Stimulated activated CD4-positive, alpha-beta T cell treated with anti-CD3 and anti-CD28 coated beads, Interleukin-2, amount 100 ng/mL, for 4 hours (primary cell): ENCODE measurements around the gene RASSF8.

Experiments used
- DNase-seq: peaks from one replicate; pipeline ENCODE4 v3.0.0-alpha.2; 2020; ENCODE audit warnings: low read depth

Gene RASSF8

DNA sequence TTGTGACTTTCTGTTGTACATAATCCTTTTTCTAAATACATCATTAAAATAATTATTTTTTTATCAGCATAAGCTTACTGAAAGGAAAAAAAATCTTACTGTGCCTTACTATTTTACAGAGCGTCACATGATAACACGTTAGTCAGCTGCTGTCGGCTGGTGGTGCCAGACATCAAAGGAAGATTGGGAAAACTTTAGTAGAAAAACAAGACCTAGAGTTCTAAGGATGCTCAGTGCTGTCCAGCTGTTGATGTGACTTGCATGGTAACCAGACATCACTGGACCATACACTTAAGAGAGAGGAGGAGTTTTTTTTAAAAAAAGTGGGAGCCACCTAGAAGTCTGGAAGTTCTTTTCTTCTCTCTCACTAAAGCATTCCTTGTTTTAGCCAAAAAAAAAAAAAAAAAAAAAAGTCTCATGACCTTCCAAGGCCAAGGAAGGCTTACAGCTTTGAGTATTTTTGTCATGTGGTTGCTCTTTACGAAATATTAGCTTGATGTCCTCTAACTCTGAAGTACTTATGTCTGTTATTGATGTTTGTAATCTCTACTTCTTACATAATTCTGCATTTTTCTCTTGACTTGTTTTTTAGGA is 4.5 kb downstream of the RASSF8 start:
- no peak for DNase-seq

DNA sequence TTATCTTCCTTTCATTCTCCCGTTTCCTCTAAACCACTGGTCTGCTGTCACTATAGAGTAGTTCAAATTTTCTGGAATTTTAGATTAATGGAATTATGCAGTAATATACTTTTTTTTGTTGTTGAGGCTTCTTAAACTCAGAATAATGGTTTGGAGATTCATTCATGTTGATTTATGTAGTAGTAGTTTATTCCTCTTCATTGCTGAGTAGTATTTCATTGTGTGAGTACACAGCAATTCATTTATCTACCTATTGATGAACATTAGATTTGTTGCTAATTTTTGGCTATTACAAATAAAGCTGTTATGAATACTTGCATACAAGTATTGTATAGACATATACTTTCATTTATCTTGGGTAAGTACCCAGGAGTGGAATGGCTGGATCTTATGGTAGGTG is 7.2 kb downstream of the RASSF8 start:
- DNase-seq: no peak

DNA sequence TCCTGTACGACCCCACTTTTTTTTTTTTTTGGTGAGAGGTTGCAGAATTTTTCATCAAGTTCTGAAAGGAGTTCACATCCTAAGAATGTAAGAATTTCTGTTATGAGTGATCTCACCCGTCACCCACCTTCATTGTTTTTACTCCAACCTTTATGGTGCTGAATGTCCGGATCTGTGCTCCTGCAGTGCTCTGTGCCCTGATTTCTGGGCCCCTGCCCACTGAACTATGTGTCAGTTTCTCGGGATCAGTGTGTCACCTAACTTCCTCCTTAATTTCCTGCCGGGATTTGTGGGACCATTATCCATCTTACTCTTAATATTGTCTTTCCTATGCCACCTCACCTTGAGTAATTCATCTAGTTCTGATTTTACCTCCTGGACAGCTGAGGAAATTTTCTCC is 11.6 kb downstream of the RASSF8 start:
- DNase-seq: no peak

DNA sequence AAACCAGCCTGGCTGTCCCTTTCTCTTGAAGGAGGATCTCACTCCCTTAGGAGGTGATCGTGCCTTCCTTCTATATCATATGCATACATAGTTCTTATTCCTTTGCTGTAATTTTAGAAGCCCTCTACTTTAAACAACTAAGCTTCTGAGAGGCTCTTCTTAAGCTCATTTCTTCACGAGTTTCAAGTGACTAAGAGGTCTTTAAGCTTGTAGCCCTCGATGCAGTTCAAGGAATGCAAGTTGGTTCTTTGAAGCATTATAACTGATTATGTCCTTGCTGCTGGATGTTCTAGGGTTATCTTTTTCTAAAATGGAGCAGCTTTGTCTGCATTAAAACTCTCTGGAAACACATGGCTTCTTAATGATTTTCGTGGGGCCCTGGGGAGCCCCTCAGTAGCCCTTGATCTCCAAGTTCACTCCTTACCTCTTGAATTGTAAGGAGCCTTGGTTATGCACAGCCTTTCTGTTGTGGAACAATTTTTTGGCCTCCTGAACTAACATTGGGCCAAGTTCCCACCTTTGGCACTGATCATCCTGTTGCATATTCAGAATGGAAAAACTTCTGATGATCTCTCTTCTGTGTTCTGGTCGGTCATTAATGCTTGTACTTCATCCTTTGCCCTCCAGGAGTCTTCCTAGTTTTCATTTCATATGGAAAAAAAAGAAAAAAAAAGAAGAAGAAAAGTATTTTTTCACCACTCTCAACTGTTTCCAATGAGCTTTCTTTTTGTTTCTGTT is 12.6 kb downstream of the RASSF8 start:
- DNase-seq: no peak

DNA sequence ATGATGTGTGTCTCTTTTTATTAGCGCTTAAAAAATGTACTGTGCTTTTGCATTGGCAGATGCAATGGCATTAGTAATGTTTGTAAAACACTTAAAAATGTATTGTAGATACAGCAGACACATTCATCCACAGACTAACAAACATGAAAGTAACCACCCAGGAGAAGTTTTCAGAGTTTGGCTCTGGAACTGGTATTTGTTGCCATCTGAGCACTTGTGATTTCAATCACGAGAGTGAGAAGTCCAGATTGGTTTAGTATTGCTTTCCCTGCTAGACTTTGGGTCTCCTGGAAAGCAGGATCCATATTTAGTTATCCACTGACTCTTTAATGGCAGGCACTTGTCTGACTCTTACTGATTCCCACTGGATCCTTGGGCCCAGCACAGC is 13.2 kb downstream of the RASSF8 start:
- DNase-seq: no peak

DNA sequence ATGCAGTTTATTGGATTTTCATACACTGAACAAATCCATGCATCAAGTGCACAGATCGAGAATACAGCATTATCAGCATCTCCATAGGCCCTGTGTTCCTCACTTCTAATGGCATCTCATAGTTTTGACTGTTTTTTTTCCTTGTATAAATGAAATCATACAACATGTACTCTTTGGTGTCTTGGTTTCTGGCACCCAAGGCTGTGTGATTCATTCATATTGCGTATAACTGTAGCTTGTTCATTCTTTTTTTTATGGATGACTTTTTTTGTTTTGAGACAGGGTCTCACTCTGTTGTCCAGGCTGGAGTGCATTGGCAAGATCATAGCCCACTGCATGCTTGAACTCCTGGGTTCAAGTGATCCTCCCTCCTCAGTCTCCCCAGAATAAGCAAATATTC is 14.3 kb downstream of the RASSF8 start:
- DNase-seq: no peak

GRCh38 chr12:25975179-25975578 is 16.7 kb downstream of the RASSF8 start:
- DNase-seq: no peak

DNA sequence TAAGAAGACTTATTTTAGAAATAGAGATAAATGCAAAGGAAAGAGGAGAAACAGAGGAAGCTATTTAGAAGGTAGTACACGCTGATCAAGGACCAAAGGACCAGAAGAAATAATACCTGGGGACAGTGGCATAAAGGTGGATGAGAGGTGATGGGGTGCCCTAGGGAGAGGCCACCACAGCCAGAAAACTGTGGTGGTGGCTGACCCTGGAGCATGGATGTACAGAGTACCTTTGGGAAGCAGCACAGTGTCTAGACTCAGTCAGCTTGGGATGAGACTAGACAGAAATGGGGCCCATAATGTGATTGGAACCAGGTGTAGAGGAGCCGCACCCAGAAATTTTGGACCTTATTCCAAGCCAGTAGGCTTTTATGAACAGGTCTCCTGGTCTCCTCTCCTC is 17.2 kb downstream of the RASSF8 start:
- no peak for DNase-seq

DNA sequence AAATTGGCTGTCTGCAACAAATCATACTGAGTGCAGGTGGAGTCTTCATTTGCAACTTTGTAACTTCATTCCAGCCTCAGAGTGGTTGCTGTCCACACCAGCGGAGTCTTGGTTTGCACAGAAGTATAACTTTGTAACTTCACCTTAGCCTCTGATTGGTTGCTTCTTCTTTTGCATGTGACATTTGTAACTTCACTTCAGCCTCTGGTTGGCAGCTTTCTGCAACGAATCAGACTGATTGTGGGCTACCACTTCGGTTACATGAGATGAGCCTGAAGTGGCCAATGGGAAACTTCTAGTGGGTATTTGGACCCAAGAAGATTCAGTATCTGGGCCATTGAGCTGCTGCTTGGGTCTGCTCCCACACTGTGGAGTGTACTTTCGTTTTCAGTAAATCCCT is 17.8 kb downstream of the RASSF8 start:
- DNase-seq: no peak

GRCh38 chr12:25977047-25977446 is 18.6 kb downstream of the RASSF8 start:
- no peak for DNase-seq

DNA sequence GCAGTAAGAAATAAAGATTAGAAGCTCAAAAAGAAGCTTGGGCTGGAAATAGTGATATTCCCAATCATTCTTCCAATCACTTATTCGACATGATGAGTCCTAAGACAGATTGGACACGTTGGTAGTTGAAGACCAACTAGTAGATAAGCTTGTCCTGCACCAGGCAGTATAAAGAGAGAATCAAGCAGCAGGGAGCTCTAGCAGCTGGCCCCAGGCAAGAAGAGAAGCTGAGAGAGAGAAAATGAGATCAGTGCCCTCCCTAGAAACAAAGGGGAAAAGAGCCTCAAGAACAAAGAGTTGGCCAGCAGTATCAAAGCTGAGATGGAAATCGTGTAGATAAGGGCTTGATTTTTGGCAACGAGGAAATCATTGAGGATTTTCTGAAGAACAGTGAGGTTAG is 20.6 kb downstream of the RASSF8 start:
- DNase-seq: no peak

DNA sequence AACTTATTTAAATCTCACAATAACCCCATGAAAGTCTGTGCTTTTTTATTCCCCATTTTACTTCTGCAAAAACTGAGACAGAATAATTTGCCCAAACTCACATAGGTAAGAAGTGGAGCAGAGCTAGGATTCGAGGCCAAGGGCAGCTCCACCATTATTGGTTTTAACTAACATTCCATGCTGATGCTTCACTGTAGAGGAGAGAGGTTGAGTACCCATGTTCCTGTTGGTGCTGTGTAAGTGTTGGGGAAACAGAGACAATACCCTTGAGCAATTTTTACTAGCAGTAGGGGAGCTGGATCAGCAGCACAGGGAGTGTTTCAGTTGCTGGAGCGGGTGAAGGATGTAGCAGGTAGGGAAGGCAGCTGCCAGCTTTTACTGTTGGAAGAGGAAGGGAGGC is 21.1 kb downstream of the RASSF8 start:
- no peak for DNase-seq

DNA sequence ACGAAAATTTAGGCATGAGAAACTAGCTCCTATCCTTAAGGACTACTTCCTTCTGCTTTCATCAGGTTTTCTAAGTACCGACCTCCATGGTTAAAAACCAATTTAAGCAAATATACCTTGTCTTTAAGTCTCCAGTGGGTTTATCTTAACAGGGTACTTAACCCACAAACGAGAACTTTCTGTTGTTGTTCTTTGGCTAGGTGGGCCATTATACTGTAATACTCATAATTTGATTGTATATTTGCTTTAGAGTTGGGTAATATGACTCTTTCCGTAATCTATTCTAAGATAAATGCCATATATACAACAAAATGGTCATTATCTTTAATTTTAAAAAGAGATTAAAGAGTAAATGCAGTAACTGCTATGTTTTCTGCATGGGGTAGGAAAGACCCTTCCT is 21.6 kb downstream of the RASSF8 start:
- no peak for DNase-seq

- DNase-seq: no peak
These were observed 23.1 kb downstream of the RASSF8 start for GRCh38 chr12:25981597-25981996.

- no peak for DNase-seq
These were observed 23.9 kb downstream of the RASSF8 start for GRCh38 chr12:25982416-25982815.

GRCh38 chr12:25983625-25984024 is 25.1 kb downstream of the RASSF8 start:
- DNase-seq: no peak

DNA sequence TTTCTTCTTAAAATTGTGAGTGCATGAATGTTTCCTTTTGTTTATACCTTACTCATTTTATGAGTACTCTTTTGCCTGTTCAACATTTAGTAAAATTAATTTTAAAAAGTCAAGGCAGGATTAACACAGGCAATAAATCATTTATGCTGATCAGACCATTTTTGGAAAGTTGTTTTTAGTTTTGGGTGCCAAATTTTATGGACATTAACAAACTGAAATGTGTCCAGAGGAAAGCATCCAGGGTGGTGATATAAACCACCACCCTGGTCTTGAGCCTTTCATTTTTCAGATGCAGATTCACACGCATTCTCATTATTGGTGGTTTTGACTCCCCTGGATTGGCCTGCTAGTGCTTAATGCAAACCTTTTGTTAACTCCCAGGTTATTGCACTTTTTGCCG is 26.3 kb downstream of the RASSF8 start:
- no peak for DNase-seq

DNA sequence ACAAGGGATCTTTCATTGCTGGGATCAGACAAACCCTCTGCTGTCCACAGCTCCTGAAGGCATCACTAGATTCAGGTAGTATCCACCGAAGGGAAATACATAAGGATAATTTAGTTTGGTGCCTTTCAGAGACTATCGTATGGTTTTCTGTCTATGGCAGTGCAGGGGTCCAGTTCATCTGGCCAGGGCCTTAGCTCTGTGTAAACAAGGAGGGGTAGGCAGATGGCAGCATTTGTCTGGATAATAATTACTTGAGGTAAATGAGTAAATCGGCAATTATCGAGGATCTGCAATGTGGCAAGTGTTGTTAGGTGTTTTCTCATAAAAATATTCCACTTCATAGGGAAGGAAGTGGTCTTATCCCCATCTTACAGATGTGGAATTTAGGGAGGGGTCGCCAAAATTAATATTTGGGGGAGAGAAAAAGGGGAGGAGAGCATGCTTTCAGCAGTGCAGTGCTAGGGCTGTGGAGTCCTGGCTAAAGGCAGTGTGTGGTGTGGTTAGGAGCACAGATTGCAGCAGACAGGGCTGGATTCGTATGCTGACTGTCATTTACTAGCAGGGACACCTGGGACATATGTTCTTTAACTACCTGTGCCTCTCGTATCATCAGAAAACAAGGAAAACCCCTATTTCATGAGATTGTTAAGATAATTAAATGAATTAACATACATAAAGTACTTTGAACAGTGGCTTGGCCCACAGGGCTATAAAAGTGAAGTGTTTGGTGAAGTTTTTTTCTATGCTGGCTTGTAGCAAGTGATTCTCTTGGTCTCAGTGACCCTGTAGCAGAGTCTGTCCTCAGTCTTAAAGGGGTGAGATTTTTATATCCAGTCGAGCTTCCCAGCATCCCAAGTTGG is 27.1 kb downstream of the RASSF8 start:
- no peak for DNase-seq

GRCh38 chr12:25986180-25986579 is 27.7 kb downstream of the RASSF8 start:
- no peak for DNase-seq

DNA sequence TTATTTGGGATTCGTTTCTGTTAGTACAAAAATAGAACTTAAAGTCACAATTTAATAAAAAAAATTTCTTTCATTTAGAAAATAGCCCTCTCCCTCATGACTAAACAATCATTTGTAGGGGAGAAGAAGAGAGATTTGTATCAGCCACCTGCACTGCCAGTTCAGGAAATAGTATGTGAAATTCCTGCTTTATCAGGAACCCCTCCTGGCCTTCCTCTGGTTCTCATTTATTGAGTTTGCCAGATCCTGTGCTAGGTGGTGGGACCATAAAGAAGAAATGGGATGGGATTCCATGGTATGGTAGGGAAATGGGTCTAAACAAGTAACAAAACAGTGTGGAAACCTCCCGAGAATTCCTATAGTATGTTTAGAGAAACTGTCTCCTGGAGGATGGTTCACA is 30.0 kb downstream of the RASSF8 start:
- DNase-seq: no peak

DNA sequence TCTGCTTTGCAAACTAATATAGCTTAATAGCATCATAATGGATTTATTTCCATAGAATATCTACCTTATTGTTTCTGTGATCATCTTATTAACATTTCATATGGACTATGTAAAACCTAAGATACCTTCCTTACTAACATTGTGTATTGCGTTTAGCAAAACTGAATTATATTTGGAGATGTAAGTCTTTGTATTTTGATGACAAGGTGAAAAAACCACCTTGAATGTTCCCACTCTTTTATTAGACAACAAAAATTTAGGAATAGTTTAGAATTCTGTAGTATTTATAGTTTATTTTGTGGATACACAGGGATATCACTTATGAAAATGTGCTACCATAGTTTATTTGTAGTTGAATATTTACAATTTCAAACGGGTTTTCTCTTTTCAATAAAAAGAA is 32.0 kb downstream of the RASSF8 start:
- no peak for DNase-seq

GRCh38 chr12:25992026-25992782 is 33.7 kb downstream of the RASSF8 start:
- DNase-seq: no peak
